ENCODE data around the gene CHMP1A. TPM values are rescaled to one million over a fixed set of nuclear protein-coding genes. Genes with fewer than 3 reads are reported as not detected.
"Not testable (repeated sequence)": the region's sequence is repeated elsewhere in the genome, so short reads cannot be mapped to it uniquely, and the experiment has no call there.

Gene CHMP1A
- polyA plus RNA-seq, 1 experiment: 53.5 TPM

DNA sequence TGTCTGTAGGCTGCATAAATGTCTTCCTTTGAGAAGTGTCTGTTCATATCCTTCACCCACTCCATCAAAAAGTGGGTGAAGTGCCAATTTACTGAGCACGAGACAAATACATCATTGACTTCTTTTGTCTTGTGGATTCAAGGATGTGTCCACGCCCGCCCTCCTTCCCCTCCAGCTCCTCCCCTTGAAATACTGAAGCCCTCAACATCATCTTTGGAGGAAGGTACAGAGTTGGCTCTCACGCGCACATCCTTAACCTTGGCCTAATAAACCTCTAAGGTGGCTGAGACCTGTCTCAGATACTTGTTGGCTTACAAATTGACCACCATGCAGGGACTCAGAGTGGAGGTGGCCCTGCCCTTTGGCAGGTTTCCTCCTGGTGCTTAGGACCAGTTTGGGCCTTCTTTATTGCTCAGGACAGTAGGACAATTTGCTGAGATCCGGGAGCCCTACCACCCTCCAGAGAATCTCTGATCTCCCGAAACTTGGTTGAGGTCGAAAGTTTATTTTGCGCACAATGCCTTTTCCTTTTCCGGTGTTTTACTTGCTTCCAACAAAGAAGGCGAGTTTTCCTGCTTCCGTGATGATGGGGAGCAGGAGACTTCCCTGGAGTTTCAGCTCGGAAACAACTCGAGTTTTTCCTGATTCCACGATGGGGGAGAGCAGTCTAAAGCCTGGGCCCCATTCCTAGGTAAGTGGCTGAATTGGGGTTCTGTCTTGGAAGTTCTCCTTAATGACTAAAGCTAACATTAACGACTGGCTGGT lies 14.9 kb upstream of the CHMP1A start:
- CTCF ChIA-PET: no interaction called here
- H3K27ac ChIP-seq (ENCODE audit: low read depth, low read length): no peak overlapping the region
- H3K9me3 ChIP-seq (ENCODE audit: control insufficient read depth, insufficient read depth, low read length): no peaks in the 10 kb centered on the region; the same call in 1 of the 2 replicates
- H3K27me3 ChIP-seq (ENCODE audit: control insufficient read depth, insufficient read depth, low read length): no peaks in the 10 kb centered on the region
- TF ChIP-seq, protein P1, sequence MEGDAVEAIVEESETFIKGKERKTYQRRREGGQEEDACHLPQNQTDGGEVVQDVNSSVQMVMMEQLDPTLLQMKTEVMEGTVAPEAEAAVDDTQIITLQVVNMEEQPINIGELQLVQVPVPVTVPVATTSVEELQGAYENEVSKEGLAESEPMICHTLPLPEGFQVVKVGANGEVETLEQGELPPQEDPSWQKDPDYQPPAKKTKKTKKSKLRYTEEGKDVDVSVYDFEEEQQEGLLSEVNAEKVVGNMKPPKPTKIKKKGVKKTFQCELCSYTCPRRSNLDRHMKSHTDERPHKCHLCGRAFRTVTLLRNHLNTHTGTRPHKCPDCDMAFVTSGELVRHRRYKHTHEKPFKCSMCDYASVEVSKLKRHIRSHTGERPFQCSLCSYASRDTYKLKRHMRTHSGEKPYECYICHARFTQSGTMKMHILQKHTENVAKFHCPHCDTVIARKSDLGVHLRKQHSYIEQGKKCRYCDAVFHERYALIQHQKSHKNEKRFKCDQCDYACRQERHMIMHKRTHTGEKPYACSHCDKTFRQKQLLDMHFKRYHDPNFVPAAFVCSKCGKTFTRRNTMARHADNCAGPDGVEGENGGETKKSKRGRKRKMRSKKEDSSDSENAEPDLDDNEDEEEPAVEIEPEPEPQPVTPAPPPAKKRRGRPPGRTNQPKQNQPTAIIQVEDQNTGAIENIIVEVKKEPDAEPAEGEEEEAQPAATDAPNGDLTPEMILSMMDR (IDR thresholded peaks at IDR 0.05; ENCODE audit: low read depth, low read length): no peak
- POLR2A ChIA-PET: no interaction called here
- H3K4me3 ChIP-seq (ENCODE audit: low read depth, low read length): no peak overlapping the region
- no peak for DNase-seq (ENCODE audit: low read depth, low spot score)

DNA sequence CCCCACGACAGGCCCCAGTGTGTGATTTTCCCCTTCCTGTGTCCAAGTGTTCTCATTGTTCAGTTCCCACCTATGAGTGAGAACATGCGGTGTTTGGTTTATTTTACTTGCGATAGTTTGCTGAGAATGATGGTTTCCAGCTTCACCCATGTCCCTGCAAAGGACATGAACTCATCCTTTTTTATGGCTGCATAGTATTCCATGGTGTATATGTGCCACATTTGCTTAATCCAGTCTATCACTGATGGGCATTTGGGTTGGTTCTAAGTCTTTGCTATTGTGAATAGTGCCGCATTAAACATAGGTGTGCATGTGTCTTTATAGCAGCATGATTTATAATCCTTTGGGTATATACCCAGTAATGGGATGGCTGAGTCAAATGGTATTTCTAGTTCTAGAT lies 14.1 kb upstream of the CHMP1A start:
- H3K27ac ChIP-seq (ENCODE audit: low read depth, low read length); H3K9me3 ChIP-seq (ENCODE audit: control insufficient read depth, insufficient read depth, low read length); H3K4me3 ChIP-seq (ENCODE audit: low read depth, low read length); DNase-seq (ENCODE audit: low read depth, low spot score); H3K27me3 ChIP-seq (ENCODE audit: control insufficient read depth, insufficient read depth, low read length): not testable (repeated sequence)
- ChIA-PET CTCF (interaction anchor here (0.7 kb wide), 1 partner anchor 189 kb away, joined by 3 read pairs; no protein-coding TSS in a partner anchor), POLR2A (interaction anchor here (1.6 kb wide), 1 partner anchor 15 kb away, joined by 6 read pairs; the partner anchor contains the start of gene CDK10)

DNA sequence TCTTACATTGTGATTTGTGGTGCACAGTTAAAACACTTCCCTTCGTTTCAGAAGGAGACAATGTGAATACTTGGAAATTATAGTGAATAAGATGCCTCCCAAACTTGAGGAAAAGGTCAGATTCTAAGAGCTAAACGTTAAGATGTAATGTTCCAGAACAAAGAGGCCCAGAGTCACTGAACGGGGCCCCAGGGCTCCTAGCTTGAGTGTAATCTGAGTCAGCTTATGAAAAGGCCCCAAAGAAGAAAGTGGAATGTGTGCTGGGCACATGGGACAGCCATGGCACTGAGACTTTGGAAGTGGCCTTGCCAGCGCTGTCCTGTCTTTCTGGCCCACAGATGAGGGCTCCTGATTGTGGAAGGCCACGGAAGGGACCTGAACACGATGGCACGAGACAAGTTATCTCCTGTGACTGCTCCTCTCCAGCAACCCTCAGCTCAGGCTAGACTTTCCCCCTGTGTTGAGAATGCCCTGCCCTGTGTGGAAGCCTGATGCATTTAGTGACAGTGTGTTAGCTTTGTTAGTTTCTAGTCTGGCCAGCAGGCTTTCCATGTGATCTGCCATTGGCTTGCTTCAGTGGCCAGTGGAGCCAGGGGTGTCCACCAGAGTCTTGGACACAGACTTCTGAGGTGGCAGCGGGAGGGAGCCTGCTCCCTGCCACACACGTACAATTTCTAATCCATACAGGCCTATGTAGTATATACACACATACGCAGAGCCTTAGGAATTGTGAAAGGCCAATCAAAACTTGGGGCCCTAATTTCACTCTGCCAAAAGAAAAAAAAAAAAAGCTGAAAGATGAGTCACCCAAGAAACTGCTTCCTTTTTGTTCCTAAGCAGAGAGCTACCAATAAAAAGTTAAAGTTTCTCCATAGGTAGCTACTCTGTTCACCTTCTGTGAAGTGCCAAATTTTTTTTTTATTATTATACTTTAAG lies 13.3 kb upstream of the CHMP1A start:
- peak overlapping the region; percentile 31 for H3K27ac ChIP-seq (ENCODE audit: low read depth, low read length)
- TF ChIP-seq, protein P1 (IDR thresholded peaks at IDR 0.05; ENCODE audit: low read depth, low read length): no peak
- POLR2A ChIA-PET: interaction anchor here (0.6 to 1.6 kb wide), 2 partner anchors 11 to 16 kb away, joined by 5 to 6 read pairs; partner anchors contain the start of gene CDK10
- no peak overlapping the region for H3K4me3 ChIP-seq (ENCODE audit: low read depth, low read length)
- H3K9me3 ChIP-seq (ENCODE audit: control insufficient read depth, insufficient read depth, low read length): peaks cover 4% of the 10 kb centered on the region; the same call in 1 of the 2 replicates
- CTCF ChIA-PET: interaction anchor here (0.7 to 1.2 kb wide), 2 partner anchors 12 to 190 kb away, joined by 3 read pairs; no protein-coding TSS in a partner anchor
- DNase-seq (ENCODE audit: low read depth, low spot score): no peak
- no peaks in the 10 kb centered on the region for H3K27me3 ChIP-seq (ENCODE audit: control insufficient read depth, insufficient read depth, low read length)

DNA sequence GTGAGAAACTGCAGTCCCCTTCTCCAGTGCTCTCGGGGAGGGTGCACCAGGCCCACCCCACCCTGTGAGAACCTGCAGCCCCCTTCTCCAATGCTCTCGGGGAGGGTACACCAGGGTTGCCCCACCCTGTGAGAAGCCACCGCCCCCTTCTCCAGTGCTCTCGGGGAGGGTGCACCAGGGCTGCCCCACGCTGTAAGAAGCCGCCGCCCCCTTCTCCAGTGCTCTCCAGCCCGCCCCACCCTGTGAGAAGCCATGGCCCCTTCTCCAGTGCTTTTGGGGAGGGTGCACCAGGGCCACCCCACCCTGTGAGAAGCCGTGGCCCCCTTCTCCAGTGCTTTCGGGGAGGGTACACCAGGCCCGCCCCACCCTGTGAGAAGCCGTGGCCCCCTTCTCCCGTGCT lies 12.2 kb upstream of the CHMP1A start:
- Histone ChIP-seq H3K4me3 (ENCODE audit: low read depth, low read length) (no peak overlapping the region), H3K27ac (ENCODE audit: low read depth, low read length) (no peak overlapping the region), H3K27me3 (ENCODE audit: control insufficient read depth, insufficient read depth, low read length) (no peaks in the 10 kb centered on the region), H3K9me3 (ENCODE audit: control insufficient read depth, insufficient read depth, low read length) (peaks cover 4% of the 10 kb centered on the region; the same call in 1 of the 2 replicates)
- TF ChIP-seq, protein P1 (IDR thresholded peaks at IDR 0.05; ENCODE audit: low read depth, low read length): no peak
- ChIA-PET CTCF (interaction anchor here (1.2 kb wide), 1 partner anchor 11 kb away, joined by 3 read pairs; no protein-coding TSS in a partner anchor), POLR2A (no interaction called here)
- no peak for DNase-seq (ENCODE audit: low read depth, low spot score)

DNA sequence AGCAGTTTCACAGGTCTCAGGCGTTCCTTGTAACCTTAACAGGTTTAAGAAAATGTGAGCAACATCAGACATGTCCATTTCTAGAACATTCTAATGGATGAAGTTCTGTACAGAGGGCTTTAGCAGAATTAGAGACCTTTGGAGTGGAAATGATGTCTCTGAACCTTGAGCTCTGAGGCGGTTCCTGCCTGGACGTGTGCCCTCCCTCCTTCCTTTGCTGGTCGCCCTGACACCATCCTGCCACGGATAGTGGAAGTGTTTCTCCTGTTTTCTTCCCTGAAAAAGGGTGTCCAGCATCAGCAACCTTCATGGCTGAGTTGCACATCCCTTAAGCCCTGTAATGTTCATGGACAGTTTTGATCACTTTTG lies 11.3 kb upstream of the CHMP1A start:
- Histone ChIP-seq H3K27ac (ENCODE audit: low read depth, low read length) (no peak overlapping the region), H3K4me3 (ENCODE audit: low read depth, low read length) (no peak overlapping the region), H3K27me3 (ENCODE audit: control insufficient read depth, insufficient read depth, low read length) (no peaks in the 10 kb centered on the region), H3K9me3 (ENCODE audit: control insufficient read depth, insufficient read depth, low read length) (peaks cover 4% of the 10 kb centered on the region; the same call in 1 of the 2 replicates)
- POLR2A ChIA-PET: no interaction called here
- DNase-seq (ENCODE audit: low read depth, low spot score): no peak
- CTCF ChIA-PET: no interaction called here
- TF ChIP-seq, protein P1 (IDR thresholded peaks at IDR 0.05; ENCODE audit: low read depth, low read length): no peak

Measured in AG04450 (cell line).